HG02938 (cell line): Measurements from ENCODE around the gene TMEM86B.

ENCODE experiments used
- ATAC-seq: cut with Tn5 transposase; IDR thresholded peaks from one replicate; pipeline ENCODE4 v1.9.1; 2021; ENCODE audit warnings: mild to moderate bottlenecking, moderate library complexity; ENCODE audit not compliant: unreplicated experiment

TMEM86B gene

GRCh38 chr19:55228403-55229031 lies at the start of gene TMEM86B:
TSS of gene TMEM86B (minus strand) at chr19:55228763. CDS start at chr19:55228741, 22 bp downstream.
- ATAC-seq = no peak

- no peak for ATAC-seq
Measured at GRCh38 chr19:55277494-55277893, 48.9 kb upstream of the TMEM86B start.

- no peak for ATAC-seq
Measured at GRCh38 chr19:55276720-55277430, 48.3 kb upstream of the TMEM86B start.

- ATAC-seq = peak; percentile 57
Measured at GRCh38 chr19:55275851-55276719, 47.5 kb upstream of the TMEM86B start.

- ATAC-seq = no peak
Measured at GRCh38 chr19:55273978-55274707, 45.6 kb upstream of the TMEM86B start.

- ATAC-seq = no peak
Measured at GRCh38 chr19:55272142-55272541, 43.6 kb upstream of the TMEM86B start.

GRCh38 chr19:55270172-55270942 lies 41.8 kb upstream of the TMEM86B start:
- ATAC-seq = no peak

- ATAC-seq = no peak
Measured at GRCh38 chr19:55269299-55269698, 40.7 kb upstream of the TMEM86B start.

GRCh38 chr19:55266840-55267239 lies 38.3 kb upstream of the TMEM86B start:
- ATAC-seq = no peak

- no peak for ATAC-seq
Measured at GRCh38 chr19:55266404-55266803, 37.8 kb upstream of the TMEM86B start.

- no peak for ATAC-seq
Measured at GRCh38 chr19:55265723-55266386, 37.3 kb upstream of the TMEM86B start.

- ATAC-seq = no peak
Measured at GRCh38 chr19:55265173-55265572, 36.6 kb upstream of the TMEM86B start.

- no peak for ATAC-seq
Measured at GRCh38 chr19:55264531-55264930, 36.0 kb upstream of the TMEM86B start.

GRCh38 chr19:55262359-55262758 lies 33.8 kb upstream of the TMEM86B start:
- no peak for ATAC-seq

- no peak for ATAC-seq
Measured at GRCh38 chr19:55261671-55262126, 33.1 kb upstream of the TMEM86B start.

GRCh38 chr19:55259540-55260210 lies 31.1 kb upstream of the TMEM86B start:
- no peak for ATAC-seq

GRCh38 chr19:55258828-55259539 lies 30.4 kb upstream of the TMEM86B start, which contains the start of gene PPP6R1:
TSS of gene PPP6R1 (minus strand) at chr19:55259017. CDS start at chr19:55247103, 11,914 bp downstream.
- peak; percentile 61 for ATAC-seq

- peak; percentile 3 for ATAC-seq
Measured at GRCh38 chr19:55258476-55258827, 29.9 kb upstream of the TMEM86B start.
